Naive thymus-derived CD4-positive, alpha-beta T cell (primary cell): ENCODE results near the gene LEFTY2. TPM values are rescaled to one million over a fixed set of nuclear protein-coding genes. Genes with fewer than 3 reads are reported as not detected.

Experiments
- ATAC-seq: fragments of 150-1000 bp; cut with Tn5 transposase; 2 replicates; pipeline ENCODE4 v1.10.0; 2021; ENCODE audit warnings: mild to moderate bottlenecking, moderate library complexity
- CTCF ChIA-PET: fragments of 350-600 bp; sonication (Branson Sonifier 250); formaldehyde crosslinking; loops from one replicate; lab custom pipeline; 2021; ENCODE audit warnings: antibody characterized with exemption; lab: Charles Lee
- POLR2A ChIA-PET: fragments of 350-600 bp; sonication (Branson Sonifier 250); formaldehyde crosslinking; loops from one replicate; lab custom pipeline; 2021; ENCODE audit warnings: antibody characterized with exemption, inconsistent platforms; lab: Charles Lee
- DNase-seq, 9 donors: peaks; one replicate each; pipeline versions ENCODE4 v3.0.0 to v3.0.0-alpha.2; 2020 to 2022; ENCODE audit warnings: mixed read lengths in 1 of 9
- H3K27ac ChIP-seq: one replicate; pipeline ENCODE4 v1.7.0; 2013; ENCODE audit warnings: mild to moderate bottlenecking, low read depth, low read length, moderate library complexity
- H3K27me3 ChIP-seq, 2 donors: one replicate each; pipeline ENCODE4 v1.7.0; 2013; ENCODE audit warnings: low read length in 2 of 2, mild to moderate bottlenecking in 2 of 2, moderate library complexity in 2 of 2; ENCODE audit not compliant: control insufficient read depth in 2 of 2, insufficient read depth in 2 of 2
- H3K36me3 ChIP-seq, 3 experiments: 1 replicate in 2 of 3; 2 replicates in 1 of 3; pipeline ENCODE4 v1.7.0; 2013; ENCODE audit warnings: low read length in 3 of 3, mild to moderate bottlenecking in 3 of 3, moderate library complexity in 1 of 3; ENCODE audit not compliant: insufficient read depth in 3 of 3, control insufficient read depth in 2 of 3
- H3K4me1 ChIP-seq, 2 donors: one replicate each; pipeline ENCODE4 v1.7.0; 2013; ENCODE audit warnings: low read length in 2 of 2, mild to moderate bottlenecking in 2 of 2, moderate library complexity in 1 of 2; ENCODE audit not compliant: control insufficient read depth in 2 of 2, insufficient read depth in 2 of 2
- H3K4me3 ChIP-seq: 2 replicates; pipeline ENCODE4 v1.7.0; 2013; ENCODE audit warnings: mild to moderate bottlenecking, low read length
- H3K9me3 ChIP-seq, 3 experiments: 1 replicate in 2 of 3; 2 replicates in 1 of 3; pipeline ENCODE4 v1.7.0; 2013; ENCODE audit warnings: low read length in 3 of 3; ENCODE audit not compliant: control insufficient read depth in 2 of 3
- H3K27ac Mint-ChIP-seq, 9 donors: one replicate each; pipeline ENCODE4 v1.8.0; 2020 to 2022; ENCODE audit warnings: mixed read lengths in 9 of 9, mild to moderate bottlenecking in 8 of 9, moderate library complexity in 5 of 9, inconsistent platforms in 2 of 9
- H3K27me3 Mint-ChIP-seq, 5 donors: one replicate each; pipeline ENCODE4 v1.8.0; 2021 to 2022; ENCODE audit warnings: mixed read lengths in 5 of 5, mild to moderate bottlenecking in 1 of 5
- H3K36me3 Mint-ChIP-seq, 5 donors: one replicate each; pipeline ENCODE4 v1.8.0; 2020 to 2022; ENCODE audit warnings: mixed read lengths in 5 of 5, mild to moderate bottlenecking in 3 of 5, inconsistent platforms in 1 of 5
- H3K4me1 Mint-ChIP-seq, 7 donors: one replicate each; pipeline ENCODE4 v1.8.0; 2020 to 2022; ENCODE audit warnings: mixed read lengths in 7 of 7, mild to moderate bottlenecking in 3 of 7, inconsistent platforms in 1 of 7
- H3K4me3 Mint-ChIP-seq, 10 donors: one replicate each; pipeline ENCODE4 v1.8.0; 2020 to 2022; ENCODE audit warnings: mild to moderate bottlenecking in 10 of 10, mixed read lengths in 10 of 10, moderate library complexity in 6 of 10, inconsistent platforms in 2 of 10
- H3K9me3 Mint-ChIP-seq, 11 donors: one replicate each; pipeline ENCODE4 v1.8.0; 2020 to 2022; ENCODE audit warnings: mixed read lengths in 11 of 11, mild to moderate bottlenecking in 4 of 11, inconsistent platforms in 1 of 11, moderate library complexity in 1 of 11
- intact Hi-C, 2 donors: fragments of 100-400 bp; cut with micrococcal nuclease; formaldehyde crosslinking; loops; one replicate each; pipeline ENCODE4 v1.15.1; 2023
- polyA plus RNA-seq, 2 donors: library from polyadenylated mRNA; unstranded; fragments of 300-500 nt; fragmentation: Illumina TruSeq; gene quantifications; one replicate each; pipeline ENCODE4 v1.2.3, GENCODE V29; 2021
- total RNA-seq, 6 experiments: library from RNA in 5 of 6; stranded (reverse) in 5 of 6; gene quantifications; 1 replicate in 5 of 6; 2 replicates in 1 of 6; pipeline ENCODE4 v1.2.3 and lab custom pipeline; 2021 to 2026

The LEFTY2 gene
- total and polyA plus RNA-seq, 7 experiments from 2014 or later = 0.45 TPM; not detected in 6

- no peaks in the 10 kb centered on the region for H3K27me3 ChIP-seq
- peak overlapping the region; percentile 59 for H3K27ac ChIP-seq
- ATAC-seq = no peak
- no peaks in the 10 kb centered on the region for H3K9me3 Mint-ChIP-seq
- H3K4me1 Mint-ChIP-seq = peaks cover 15 to 52% (median 41%) of the 10 kb centered on the region in 7 donors
- no peaks in the 10 kb centered on the region for H3K36me3 Mint-ChIP-seq
- H3K27ac Mint-ChIP-seq = peak overlapping the region; percentile 82 to 95 (median 91)
- ChIA-PET POLR2A (interaction anchor here (1.1 to 1.7 kb wide), 4 partner anchors 19 to 47 kb away, joined by 4 to 8 read pairs (median 6); partner anchors contain the start of gene TMEM63A), CTCF (interaction anchor here (1.1 kb wide), 1 partner anchor 461 kb away, joined by 3 read pairs; no protein-coding TSS in a partner anchor)
- peak in 6 of 9 donors; percentile 38 to 63 (median 48) for DNase-seq
- peaks cover under 1 to 24% of the 10 kb centered on the region in 2 donors for H3K4me1 ChIP-seq
- no peaks in the 10 kb centered on the region for H3K27me3 Mint-ChIP-seq
- H3K9me3 ChIP-seq = no peaks in the 10 kb centered on the region
- peaks cover 0 to 5% (median 0%) of the 10 kb centered on the region in 3 experiments for H3K36me3 ChIP-seq
- peak overlapping the region; percentile 22 to 76 (median 56) for H3K4me3 Mint-ChIP-seq
- intact Hi-C loops = loop anchor here (10.0 kb wide), 2 partner anchors 196 to 1494 kb away; partner anchors contain the start of gene WDR26 (in 1 of the 2)
- H3K4me3 ChIP-seq = no peak overlapping the region
Observed at GRCh38 chr1:225928186-225929175, 12.5 kb downstream of the LEFTY2 start.

DNA sequence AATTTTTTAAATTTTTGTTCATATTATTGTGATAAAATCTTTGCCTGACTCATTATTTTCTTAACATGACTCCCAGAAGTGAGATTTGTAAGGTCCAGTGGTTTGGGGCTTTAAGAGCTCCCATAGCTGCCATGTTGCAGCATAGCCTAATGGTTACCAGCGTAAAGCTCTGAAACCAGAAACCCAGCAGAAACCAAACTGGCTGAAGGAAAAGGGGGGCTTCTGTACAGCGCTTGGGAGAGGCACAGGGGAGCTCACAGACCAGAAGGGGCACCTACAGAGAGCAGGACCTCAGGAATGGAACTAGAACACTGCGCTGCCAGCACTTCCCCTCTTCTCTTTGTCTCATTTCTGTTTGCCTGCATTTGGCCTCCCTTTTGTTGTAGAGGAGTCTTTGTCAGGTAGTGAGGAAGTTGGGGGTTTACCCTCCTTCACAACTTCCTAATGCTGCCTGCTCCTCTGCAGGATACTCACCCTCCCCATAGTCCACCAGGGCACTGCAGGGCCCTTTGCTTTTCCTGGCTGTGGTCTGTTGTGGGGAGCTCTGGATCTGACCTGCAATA lies 14.4 kb downstream of the LEFTY2 start:
- intact Hi-C loops = loop anchor here (10.0 kb wide), 2 partner anchors 198 to 1492 kb away; partner anchors contain the start of gene WDR26 (in 1 of the 2)
- Mint-ChIP-seq H3K27me3 (no peaks in the 10 kb centered on the region), H3K9me3 (no peaks in the 10 kb centered on the region), H3K4me1 (peaks cover 27 to 66% (median 47%) of the 10 kb centered on the region in 7 donors), H3K27ac (peak overlapping the region; percentile 53 to 92 (median 88)), H3K4me3 (peak overlapping the region in 9 of 10 donors; percentile 53 to 70 (median 57)), H3K36me3 (peaks cover 0 to 6% (median 0%) of the 10 kb centered on the region in 5 donors)
- ChIA-PET CTCF (interaction anchor here (1.4 kb wide), 1 partner anchor 37 kb away, joined by 3 read pairs; no protein-coding TSS in a partner anchor), POLR2A (interaction anchor here (0.7 to 8.4 kb wide), 6 partner anchors 13 to 459 kb away, joined by 3 to 90 read pairs (median 8); partner anchors contain the start of genes SRP9 and TMEM63A)
- H3K36me3 ChIP-seq = peaks cover 0 to 15% (median 0%) of the 10 kb centered on the region in 3 experiments
- DNase-seq = no peak
- peaks cover 11 to 43% of the 10 kb centered on the region in 2 donors for H3K4me1 ChIP-seq
- ATAC-seq = no peak
- no peak overlapping the region for H3K4me3 ChIP-seq
- H3K27ac ChIP-seq = peak overlapping the region; percentile 53
- H3K27me3 ChIP-seq = no peaks in the 10 kb centered on the region
- no peaks in the 10 kb centered on the region for H3K9me3 ChIP-seq

GRCh38 chr1:225923692-225924555 lies 17.1 kb downstream of the LEFTY2 start, which contains the start of gene PYCR2:
Gene PYCR2, minus strand, starts transcription at chr1:225924250. Its CDS starts 140 bp downstream, at chr1:225924110.
- no peaks in the 10 kb centered on the region for H3K27me3 ChIP-seq
- CTCF ChIA-PET = interaction anchor here (1.0 to 1.5 kb wide), 3 partner anchors 13 to 348 kb away, joined by 3 to 4 read pairs (median 3); no protein-coding TSS in a partner anchor
- intact Hi-C loops = loop anchor here (1.0 to 10.0 kb wide), 14 partner anchors 13 to 1489 kb away; partner anchors contain the start of genes H3-3A (in 2 of the 2), SDE2 (in 2 of the 2), SRP9 (in 2 of the 2) and ACBD3 (in 1 of the 2)
- H3K9me3 Mint-ChIP-seq = no peaks in the 10 kb centered on the region
- peak within 1 kb of the TSS; percentile 86 to 98 (median 94) for H3K4me3 Mint-ChIP-seq
- H3K36me3 ChIP-seq = peaks cover 0 to 30% (median 4%) of the 10 kb centered on the region in 3 experiments
- peak within 1 kb of the TSS; percentile 90 to 98 (median 95) for H3K27ac Mint-ChIP-seq
- peak within 1 kb of the TSS; percentile 95 for H3K27ac ChIP-seq
- peak; percentile 99 for ATAC-seq
- H3K4me1 Mint-ChIP-seq = peaks cover 45 to 75% (median 60%) of the 10 kb centered on the region in 7 donors
- peak within 1 kb of the TSS; percentile 100 for H3K4me3 ChIP-seq
- no peaks in the 10 kb centered on the region for H3K27me3 Mint-ChIP-seq
- peaks cover 0 to 14% (median 9%) of the 10 kb centered on the region in 5 donors for H3K36me3 Mint-ChIP-seq
- POLR2A ChIA-PET = interaction anchor here (0.5 to 8.4 kb wide), 37 partner anchors 8 to 499 kb away, joined by 3 to 90 read pairs (median 4); partner anchors contain the start of genes H3-3A, SDE2, SRP9 and TMEM63A
- H3K4me1 ChIP-seq = peaks cover 11 to 65% of the 10 kb centered on the region in 2 donors
- peak; percentile 92 to 97 (median 94) for DNase-seq
- no peaks in the 10 kb centered on the region for H3K9me3 ChIP-seq

GRCh38 chr1:225923381-225923691 lies 17.7 kb downstream of the LEFTY2 start:
- Mint-ChIP-seq H3K9me3 (no peaks in the 10 kb centered on the region), H3K4me1 (peaks cover 39 to 73% (median 54%) of the 10 kb centered on the region in 7 donors), H3K4me3 (peak overlapping the region; percentile 86 to 98 (median 94)), H3K27ac (peak overlapping the region; percentile 90 to 98 (median 95)), H3K27me3 (no peaks in the 10 kb centered on the region), H3K36me3 (peaks cover 0 to 15% (median 9%) of the 10 kb centered on the region in 5 donors)
- intact Hi-C loops = loop anchor here (5.0 to 10.0 kb wide), 3 partner anchors 201 to 1489 kb away; partner anchors contain the start of genes ACBD3 (in 1 of the 2) and WDR26 (in 1 of the 2)
- ATAC-seq = no peak
- H3K27ac ChIP-seq = peak overlapping the region; percentile 95
- no peaks in the 10 kb centered on the region for H3K27me3 ChIP-seq
- ChIA-PET CTCF (interaction anchor here (1.2 to 1.5 kb wide), 3 partner anchors 12 to 347 kb away, joined by 3 to 4 read pairs (median 3); no protein-coding TSS in a partner anchor), POLR2A (interaction anchor here (0.8 to 8.4 kb wide), 22 partner anchors 9 to 456 kb away, joined by 3 to 90 read pairs (median 4); partner anchors contain the start of genes H3-3A, SDE2, SRP9 and TMEM63A)
- peaks cover 11 to 59% of the 10 kb centered on the region in 2 donors for H3K4me1 ChIP-seq
- H3K36me3 ChIP-seq = peaks cover 0 to 34% (median 4%) of the 10 kb centered on the region in 3 experiments
- no peaks in the 10 kb centered on the region for H3K9me3 ChIP-seq
- DNase-seq = no peak
- H3K4me3 ChIP-seq = peak overlapping the region; percentile 100
